Adrenal gland (tissue), 5 donors: Measurements from ENCODE around the gene MNAT1.

Experiments
- CTCF ChIP-seq, 6 experiments: fragments of 450-650 bp in 4 of 6; fragments of 200-600 bp in 2 of 6; sonication (generic) in 1 of 6; IDR thresholded peaks; 1 replicate in 5 of 6; 2 replicates in 1 of 6; pipeline versions ENCODE4 v1.5.1 to v1.8.0; 2016 to 2021; ENCODE audit warnings: antibody characterized with exemption in 6 of 6, mild to moderate bottlenecking in 2 of 6, moderate library complexity in 1 of 6
- POLR2A ChIP-seq, 2 donors: fragments of 450-650 bp; IDR thresholded peaks; one replicate each; pipeline ENCODE4 v1.6.1; 2017; ENCODE audit warnings: antibody characterized with exemption in 2 of 2, mild to moderate bottlenecking in 2 of 2, moderate library complexity in 1 of 2
- donor health status: DM: no; HTN: no; CAD: no.

DNA sequence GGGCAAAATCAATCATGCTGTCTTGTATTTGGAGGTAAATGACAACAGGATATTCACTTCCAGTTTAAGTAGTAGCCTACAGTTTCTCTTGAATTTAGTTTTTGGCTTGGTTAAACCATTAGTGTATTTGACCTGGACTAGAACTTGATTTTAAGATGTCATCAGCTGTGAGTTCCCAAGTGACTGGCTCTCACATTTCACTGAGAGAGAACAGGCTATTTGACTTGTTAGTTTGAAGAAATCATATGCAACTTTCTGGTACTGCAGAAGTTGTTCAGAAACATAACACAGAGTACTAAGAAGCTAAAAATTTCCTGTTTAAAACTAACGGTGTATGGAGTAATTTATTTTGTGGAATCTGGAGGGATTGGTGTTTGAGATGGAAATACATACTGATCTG, 22.3 kb downstream of the MNAT1 start:
- no peak for TF ChIP-seq CTCF (IDR thresholded peaks at IDR 0.05)
- no peak for TF ChIP-seq POLR2A (IDR thresholded peaks at IDR 0.05)
